HG02885 (cell line): ENCODE results near the gene ALLC.
"Not testable (repeated sequence)": the region's sequence is repeated elsewhere in the genome, so short reads cannot be mapped to it uniquely, and the experiment has no call there.

Experiments
- ATAC-seq: cut with Tn5 transposase; IDR thresholded peaks from one replicate; pipeline ENCODE4 v1.9.1; 2021; ENCODE audit warnings: mild to moderate bottlenecking; ENCODE audit not compliant: unreplicated experiment, poor library complexity

Gene ALLC

GRCh38 chr2:3657881-3658280, at the start of gene ALLC:
TSS of gene ALLC (plus strand) at chr2:3658200. CDS start at chr2:3671158, 12,958 bp downstream.
- no peak for ATAC-seq

GRCh38 chr2:3608373-3609278, 49.4 kb upstream of the ALLC start:
- no peak for ATAC-seq

GRCh38 chr2:3609279-3609673, 48.7 kb upstream of the ALLC start:
- ATAC-seq = peak; percentile 70

GRCh38 chr2:3610415-3610814, 47.6 kb upstream of the ALLC start:
- ATAC-seq = peak; percentile 23

GRCh38 chr2:3610881-3611505, 47.0 kb upstream of the ALLC start:
- ATAC-seq = no peak

- no peak for ATAC-seq
Observed at GRCh38 chr2:3611589-3611988, 46.4 kb upstream of the ALLC start.

- no peak for ATAC-seq
Observed at GRCh38 chr2:3612639-3613523, 45.1 kb upstream of the ALLC start.

- no peak for ATAC-seq
Observed at GRCh38 chr2:3613524-3613905, 44.5 kb upstream of the ALLC start.

GRCh38 chr2:3614743-3615142, 43.3 kb upstream of the ALLC start:
- not testable (repeated sequence) for ATAC-seq

GRCh38 chr2:3615541-3616200, 42.3 kb upstream of the ALLC start:
- ATAC-seq = not testable (repeated sequence)

- not testable (repeated sequence) for ATAC-seq
Observed at GRCh38 chr2:3616435-3617197, 41.4 kb upstream of the ALLC start.

GRCh38 chr2:3617198-3617890, 40.7 kb upstream of the ALLC start:
- ATAC-seq = no peak

GRCh38 chr2:3618367-3618766, 39.6 kb upstream of the ALLC start:
- no peak for ATAC-seq

- ATAC-seq = no peak
Observed at GRCh38 chr2:3619033-3619432, 39.0 kb upstream of the ALLC start.

GRCh38 chr2:3619661-3620060, 38.3 kb upstream of the ALLC start:
- not testable (repeated sequence) for ATAC-seq

GRCh38 chr2:3620834-3621233, 37.2 kb upstream of the ALLC start:
- ATAC-seq = no peak

- no peak for ATAC-seq
Observed at GRCh38 chr2:3622967-3623366, 35.0 kb upstream of the ALLC start.

- peak; percentile 88 for ATAC-seq
Observed at GRCh38 chr2:3624059-3624794, 33.8 kb upstream of the ALLC start.
